ENCODE results near the gene HSPA9.

Gene HSPA9

GRCh38 chr5:138566792-138567191 is 8.4 kb downstream of the HSPA9 start:
- no peak for TF ChIP-seq CTCF (IDR thresholded peaks at IDR 0.05)

GRCh38 chr5:138565100-138565821 is 9.9 kb downstream of the HSPA9 start:
- no peak for TF ChIP-seq CTCF (IDR thresholded peaks at IDR 0.05)

GRCh38 chr5:138564242-138564641 is 11.0 kb downstream of the HSPA9 start:
- TF ChIP-seq CTCF (IDR thresholded peaks at IDR 0.05), result no peak

GRCh38 chr5:138563340-138564118 is 11.7 kb downstream of the HSPA9 start:
- TF ChIP-seq CTCF (IDR thresholded peaks at IDR 0.05), result no peak

GRCh38 chr5:138560971-138561370 is 14.2 kb downstream of the HSPA9 start:
- no peak for TF ChIP-seq CTCF (IDR thresholded peaks at IDR 0.05)

- TF ChIP-seq CTCF (IDR thresholded peaks at IDR 0.05), result no peak
Measured at GRCh38 chr5:138559937-138560336, 15.3 kb downstream of the HSPA9 start.

- no peak for TF ChIP-seq CTCF (IDR thresholded peaks at IDR 0.05)
Measured at GRCh38 chr5:138557677-138558076, 17.5 kb downstream of the HSPA9 start.

Measured in LNCAP (cell line).